SK-N-SH treated with all-trans-retinoic acid at 6 μM for 48 hours (cell line): ENCODE results near the gene EXD3.

Experiments
- BACH2 ChIP-seq: fragments of 250-450 bp; sonication (Bioruptor Pico); IDR thresholded peaks from 2 replicates; pipeline ENCODE4 v1.9.0; 2021; ENCODE audit warnings: mild to moderate bottlenecking, borderline replicate concordance
- ISL1 ChIP-seq: fragments of 250-450 bp; sonication (Bioruptor Pico); IDR thresholded peaks from 2 replicates; pipeline ENCODE4 v2.1.2; 2022; ENCODE audit warnings: mild to moderate bottlenecking, moderate library complexity
- TOX ChIP-seq: fragments of 250-450 bp; sonication (Bioruptor Pico); IDR thresholded peaks from 2 replicates; pipeline ENCODE4 v1.8.0; 2021; ENCODE audit warnings: mild to moderate bottlenecking, moderate library complexity, borderline replicate concordance
- ZFP30 ChIP-seq: fragments of 450-650 bp; formaldehyde crosslinking; IDR thresholded peaks from 2 replicates; pipeline ENCODE4 v1.5.0; 2022; ENCODE audit warnings: mild to moderate bottlenecking, moderate library complexity
- TF ChIP-seq, protein P1 (sequence below): fragments of 250-450 bp; sonication (Bioruptor Pico); IDR thresholded peaks from 2 replicates; pipeline ENCODE4 v1.8.0; 2020; ENCODE audit warnings: mild to moderate bottlenecking, moderate library complexity, borderline replicate concordance

DNA sequence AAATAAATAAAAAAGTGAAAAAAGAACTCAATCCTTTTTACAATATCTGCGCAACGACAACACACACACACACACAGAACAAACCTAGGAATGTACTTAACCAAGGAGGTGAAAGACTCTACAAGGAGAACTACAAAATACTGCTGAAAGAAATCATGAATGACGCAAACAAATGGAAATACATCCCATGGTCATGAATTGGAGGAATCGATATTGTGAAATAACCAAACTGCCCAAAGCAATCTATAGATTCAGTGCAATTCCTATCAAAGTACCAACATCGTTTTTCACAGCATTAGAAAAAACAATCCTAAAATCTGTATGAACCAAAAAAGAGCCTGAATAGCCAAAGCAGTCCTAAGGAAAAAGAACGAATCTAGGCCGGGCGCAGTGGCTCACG, 91.0 kb downstream of the EXD3 start:
- TF ChIP-seq ZFP30 (CRISPR knock-in tag) (no peak), ISL1 (CRISPR knock-in tag) (no peak), BACH2 (CRISPR knock-in tag) (no peak), TOX (CRISPR knock-in tag) (no peak)
- TF ChIP-seq, protein P1, sequence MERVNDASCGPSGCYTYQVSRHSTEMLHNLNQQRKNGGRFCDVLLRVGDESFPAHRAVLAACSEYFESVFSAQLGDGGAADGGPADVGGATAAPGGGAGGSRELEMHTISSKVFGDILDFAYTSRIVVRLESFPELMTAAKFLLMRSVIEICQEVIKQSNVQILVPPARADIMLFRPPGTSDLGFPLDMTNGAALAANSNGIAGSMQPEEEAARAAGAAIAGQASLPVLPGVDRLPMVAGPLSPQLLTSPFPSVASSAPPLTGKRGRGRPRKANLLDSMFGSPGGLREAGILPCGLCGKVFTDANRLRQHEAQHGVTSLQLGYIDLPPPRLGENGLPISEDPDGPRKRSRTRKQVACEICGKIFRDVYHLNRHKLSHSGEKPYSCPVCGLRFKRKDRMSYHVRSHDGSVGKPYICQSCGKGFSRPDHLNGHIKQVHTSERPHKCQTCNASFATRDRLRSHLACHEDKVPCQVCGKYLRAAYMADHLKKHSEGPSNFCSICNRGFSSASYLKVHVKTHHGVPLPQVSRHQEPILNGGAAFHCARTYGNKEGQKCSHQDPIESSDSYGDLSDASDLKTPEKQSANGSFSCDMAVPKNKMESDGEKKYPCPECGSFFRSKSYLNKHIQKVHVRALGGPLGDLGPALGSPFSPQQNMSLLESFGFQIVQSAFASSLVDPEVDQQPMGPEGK (CRISPR knock-in tag): no peak
